Activated CD8-positive, alpha-beta memory T cell treated with anti-CD3 and anti-CD28 coated beads, Interleukin-2, amount 10 ng/mL, durations not matched to agents 7 days and 5 days (primary cell): ENCODE measurements around the gene KCNJ14. TPM values are rescaled to one million over a fixed set of nuclear protein-coding genes. Genes with fewer than 3 reads are reported as not detected.
A peak's percentile ranks its signal among the peaks of the same experiment; 100 is the strongest.

Source experiments
- ATAC-seq: fragments of 150-1000 bp; cut with Tn5 transposase; one replicate; pipeline ENCODE4 v1.10.0; 2021; ENCODE audit warnings: moderate library complexity
- CTCF ChIA-PET: fragments of 350-600 bp; sonication (Branson Sonifier 250); formaldehyde crosslinking; loops from one replicate; lab custom pipeline; 2021; ENCODE audit warnings: antibody characterized with exemption; lab: Charles Lee
- DNase-seq: peaks from one replicate; pipeline ENCODE4 v3.0.0-alpha.2; 2020
- H3K27ac Mint-ChIP-seq: one replicate; pipeline ENCODE4 v1.8.0; 2021; ENCODE audit warnings: mild to moderate bottlenecking, mixed read lengths
- H3K27me3 Mint-ChIP-seq: one replicate; pipeline ENCODE4 v1.8.0; 2021; ENCODE audit warnings: mixed read lengths
- H3K36me3 Mint-ChIP-seq: one replicate; pipeline ENCODE4 v1.8.0; 2021; ENCODE audit warnings: mild to moderate bottlenecking, mixed read lengths
- H3K4me1 Mint-ChIP-seq: one replicate; pipeline ENCODE4 v1.8.0; 2021; ENCODE audit warnings: mixed read lengths
- H3K4me3 Mint-ChIP-seq: one replicate; pipeline ENCODE4 v1.8.0; 2021; ENCODE audit warnings: mild to moderate bottlenecking, moderate library complexity, mixed read lengths
- H3K9me3 Mint-ChIP-seq: one replicate; pipeline ENCODE4 v1.8.0; 2022; ENCODE audit warnings: low read depth, mixed read lengths
- total RNA-seq, 2 experiments: library from RNA; stranded (reverse); gene quantifications; one replicate each; pipeline ENCODE4 v1.2.3, GENCODE V29; 2021

The KCNJ14 gene
- total RNA-seq, 2 experiments from 2014 or later, result 0.85 to 1.5 TPM

GRCh38 chr19:48501494-48502349, 46.3 kb downstream of the KCNJ14 start:
- Mint-ChIP-seq H3K4me3 (peak overlapping the region; percentile 49), H3K27ac (peak overlapping the region; percentile 50), H3K36me3 (no peaks in the 10 kb centered on the region), H3K4me1 (peaks cover 9% of the 10 kb centered on the region), H3K27me3 (peaks cover 8% of the 10 kb centered on the region), H3K9me3 (no peaks in the 10 kb centered on the region)
- CTCF ChIA-PET, result interaction anchor here (0.7 to 9.6 kb wide), 3 partner anchors 85 to 194 kb away, joined by 3 to 221 read pairs (median 3); no protein-coding TSS in a partner anchor
- ATAC-seq (peak; percentile 74), DNase-seq (peak; percentile 79)

- no peak for ATAC-seq
- no peak overlapping the region for H3K27ac Mint-ChIP-seq
- peaks cover 9% of the 10 kb centered on the region for H3K4me1 Mint-ChIP-seq
- DNase-seq, result no peak
- H3K4me3 Mint-ChIP-seq, result no peak overlapping the region
- no peaks in the 10 kb centered on the region for H3K36me3 Mint-ChIP-seq
- CTCF ChIA-PET, result interaction anchor here (0.7 to 9.6 kb wide), 2 partner anchors 84 to 195 kb away, joined by 3 to 221 read pairs; no protein-coding TSS in a partner anchor
- H3K9me3 Mint-ChIP-seq, result no peaks in the 10 kb centered on the region
- peaks cover 4% of the 10 kb centered on the region for H3K27me3 Mint-ChIP-seq
These were observed 47.1 kb downstream of the KCNJ14 start for GRCh38 chr19:48502350-48503018.

DNA sequence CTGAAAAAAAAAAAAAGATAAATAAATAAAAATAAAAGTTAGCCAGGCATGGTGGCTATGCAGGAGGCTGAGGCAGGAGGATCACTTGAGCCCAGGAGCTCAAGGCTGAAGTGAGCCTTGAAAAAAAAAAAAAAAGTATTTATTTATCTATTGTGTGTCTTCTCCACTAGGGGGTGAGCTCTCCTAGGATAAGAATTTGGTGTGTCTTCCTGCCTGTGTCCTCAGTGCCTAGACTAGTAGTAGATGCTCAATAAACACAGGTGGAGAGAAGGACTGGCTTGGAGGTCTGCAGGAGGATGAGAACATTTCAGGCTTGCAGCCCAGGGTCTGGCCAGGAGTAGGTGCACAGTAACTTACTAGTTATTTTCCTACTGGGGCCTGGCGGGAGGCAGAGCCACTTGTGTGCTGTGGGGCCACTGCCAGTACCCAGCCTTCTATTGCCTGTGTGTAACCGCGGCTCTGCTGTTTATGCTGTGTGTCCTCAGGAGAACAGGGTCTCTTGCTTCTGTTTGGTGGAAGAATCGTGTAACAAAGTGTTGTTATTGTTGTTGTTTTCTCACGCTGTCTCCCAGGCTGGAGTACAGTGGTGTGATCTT, 50.9 kb downstream of the KCNJ14 start:
- Mint-ChIP-seq H3K4me3 (no peak overlapping the region), H3K4me1 (peaks cover 19% of the 10 kb centered on the region), H3K27ac (no peak overlapping the region), H3K27me3 (peaks cover 2% of the 10 kb centered on the region), H3K36me3 (no peaks in the 10 kb centered on the region), H3K9me3 (no peaks in the 10 kb centered on the region)
- DNase-seq, result no peak
- ATAC-seq, result peak; percentile 24
- CTCF ChIA-PET, result interaction anchor here (0.6 to 9.6 kb wide), 30 partner anchors 11 to 336 kb away, joined by 3 to 221 read pairs (median 3); no protein-coding TSS in a partner anchor

DNA sequence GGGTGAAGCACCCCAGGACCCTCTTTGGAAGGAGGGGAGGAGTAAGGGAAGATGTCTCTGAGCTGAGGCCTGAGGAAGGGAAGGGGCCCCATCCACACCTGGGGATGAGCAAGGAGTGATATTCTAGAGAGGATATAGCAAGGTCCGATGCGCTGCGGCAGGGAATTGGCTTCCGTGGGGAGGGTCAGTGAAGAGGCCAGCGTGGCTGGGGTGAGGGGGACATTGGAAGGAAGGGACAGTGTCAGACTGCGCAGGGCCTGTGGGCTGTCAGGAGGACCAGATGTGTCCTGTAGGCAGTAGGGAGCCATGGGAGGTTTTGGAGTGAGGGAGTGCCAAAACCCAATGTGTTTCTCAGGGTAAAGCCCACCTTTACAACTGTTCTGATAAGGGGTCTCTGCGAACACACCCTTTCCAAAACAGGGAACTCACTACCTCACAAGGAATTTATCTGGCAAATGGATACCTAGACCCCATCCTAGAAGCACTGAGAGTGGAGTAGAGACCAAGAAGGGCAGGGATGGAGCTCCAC, 52.6 kb downstream of the KCNJ14 start:
- Mint-ChIP-seq H3K9me3 (no peaks in the 10 kb centered on the region), H3K4me3 (no peak overlapping the region)
- no peak for ATAC-seq

GRCh38 chr19:48508729-48509411, 53.5 kb downstream of the KCNJ14 start:
- H3K9me3 Mint-ChIP-seq, result no peaks in the 10 kb centered on the region
- H3K4me1 Mint-ChIP-seq, result peaks cover 12% of the 10 kb centered on the region
- CTCF ChIA-PET, result interaction anchor here (0.7 to 9.6 kb wide), 5 partner anchors 15 to 100 kb away, joined by 3 to 221 read pairs (median 16); no protein-coding TSS in a partner anchor
- no peaks in the 10 kb centered on the region for H3K36me3 Mint-ChIP-seq
- no peak overlapping the region for H3K4me3 Mint-ChIP-seq
- ATAC-seq (no peak), DNase-seq (peak; percentile 39)
- no peaks in the 10 kb centered on the region for H3K27me3 Mint-ChIP-seq
- H3K27ac Mint-ChIP-seq, result no peak overlapping the region

More for the DNA sequence above, 52.6 kb downstream of the KCNJ14 start:
- CTCF ChIA-PET, result interaction anchor here (1.2 to 9.6 kb wide), 5 partner anchors 13 to 101 kb away, joined by 3 to 221 read pairs (median 30); no protein-coding TSS in a partner anchor
- no peak for DNase-seq
- Mint-ChIP-seq H3K4me1 (peaks cover 10% of the 10 kb centered on the region), H3K27ac (no peak overlapping the region), H3K27me3 (no peaks in the 10 kb centered on the region), H3K36me3 (no peaks in the 10 kb centered on the region)

DNA sequence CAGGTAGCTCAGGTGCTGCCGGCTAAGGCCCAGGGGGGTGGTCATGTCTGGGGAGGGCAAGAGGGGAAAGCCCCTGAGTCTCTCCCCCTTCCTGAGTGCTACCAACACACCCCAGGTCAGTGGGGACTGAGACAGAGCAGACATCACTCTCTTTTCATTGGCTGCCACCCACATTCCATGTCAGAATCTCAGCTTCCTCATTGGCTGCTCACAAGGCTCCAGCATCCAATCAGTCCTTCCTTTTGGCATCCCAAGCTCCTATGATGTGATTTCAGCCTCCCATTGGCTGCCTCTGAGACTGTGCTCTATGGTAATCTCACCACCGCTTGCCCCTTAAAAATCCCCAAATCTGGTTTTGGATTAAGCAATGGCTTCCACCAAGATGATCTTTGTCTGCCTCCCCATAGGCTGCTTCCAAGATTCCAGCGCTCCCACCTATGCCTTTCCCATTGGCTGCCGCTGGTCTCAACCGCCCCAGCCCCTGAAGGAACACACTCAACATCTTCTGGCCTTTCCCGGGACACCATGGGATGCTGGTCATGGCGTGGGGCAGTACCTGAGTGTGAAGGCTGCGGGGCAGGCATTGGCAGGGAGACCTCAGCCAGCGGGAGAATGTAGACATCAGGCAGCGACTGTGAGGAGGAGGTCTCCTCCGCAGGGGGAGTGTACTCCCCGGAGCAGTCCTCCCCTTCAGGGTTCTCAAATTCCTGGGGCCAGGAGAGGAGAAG, 54.3 kb downstream of the KCNJ14 start:
- no peak overlapping the region for H3K27ac Mint-ChIP-seq
- CTCF ChIA-PET, result interaction anchor here (1.0 to 9.6 kb wide), 4 partner anchors 9 to 77 kb away, joined by 3 to 221 read pairs (median 10); no protein-coding TSS in a partner anchor
- H3K4me1 Mint-ChIP-seq, result peaks cover 18% of the 10 kb centered on the region
- peak; percentile 41 for DNase-seq
- ATAC-seq, result no peak
- H3K27me3 Mint-ChIP-seq, result no peaks in the 10 kb centered on the region
- H3K4me3 Mint-ChIP-seq, result no peak overlapping the region
- no peaks in the 10 kb centered on the region for H3K36me3 Mint-ChIP-seq
- no peaks in the 10 kb centered on the region for H3K9me3 Mint-ChIP-seq

- ATAC-seq (peak; percentile 50), DNase-seq (peak; percentile 87)
- Mint-ChIP-seq H3K4me3 (peak overlapping the region; percentile 74), H3K4me1 (peaks cover 21% of the 10 kb centered on the region), H3K9me3 (no peaks in the 10 kb centered on the region), H3K27ac (peak overlapping the region; percentile 76), H3K36me3 (no peaks in the 10 kb centered on the region), H3K27me3 (no peaks in the 10 kb centered on the region)
- CTCF ChIA-PET, result interaction anchor here (0.9 to 9.6 kb wide), 4 partner anchors 10 to 76 kb away, joined by 3 to 221 read pairs (median 3); no protein-coding TSS in a partner anchor
These were observed 55.3 kb downstream of the KCNJ14 start for GRCh38 chr19:48510421-48511268.

DNA sequence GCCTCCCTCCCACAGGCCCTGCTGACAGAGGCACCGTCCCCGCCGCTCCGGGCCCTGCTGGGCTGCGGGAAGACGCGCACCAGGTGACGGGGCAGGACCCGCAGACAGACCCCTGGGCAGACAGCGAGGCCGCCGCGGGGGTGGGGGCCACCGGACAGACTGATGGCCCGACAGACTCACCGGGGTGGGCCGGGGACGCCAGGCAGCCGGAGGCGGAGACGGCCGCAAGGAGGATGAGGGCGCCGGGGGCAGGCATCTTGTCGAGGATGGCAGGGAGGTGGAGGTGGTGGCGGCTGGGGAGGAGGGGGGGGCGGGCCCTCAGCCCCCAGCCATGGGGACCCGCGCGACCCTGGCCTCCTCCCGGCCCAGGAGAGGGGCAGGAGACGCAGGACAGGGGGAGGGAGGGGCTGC, 56.0 kb downstream of the KCNJ14 start:
- CTCF ChIA-PET, result interaction anchor here (0.9 to 9.6 kb wide), 3 partner anchors 22 to 76 kb away, joined by 3 to 221 read pairs (median 13); no protein-coding TSS in a partner anchor
- Mint-ChIP-seq H3K9me3 (no peaks in the 10 kb centered on the region), H3K4me3 (peak overlapping the region; percentile 74), H3K4me1 (peaks cover 21% of the 10 kb centered on the region), H3K27ac (no peak overlapping the region), H3K36me3 (no peaks in the 10 kb centered on the region), H3K27me3 (no peaks in the 10 kb centered on the region)
- DNase-seq, result no peak
- peak; percentile 6 for ATAC-seq

- CTCF ChIA-PET, result interaction anchor here (0.6 to 3.6 kb wide), 2 partner anchors 72 to 76 kb away, joined by 3 to 13 read pairs; no protein-coding TSS in a partner anchor
- no peaks in the 10 kb centered on the region for H3K9me3 Mint-ChIP-seq
- H3K27ac Mint-ChIP-seq, result peak within 1 kb of the TSS; percentile 76
- no peaks in the 10 kb centered on the region for H3K27me3 Mint-ChIP-seq
- peak within 1 kb of the TSS; percentile 74 for H3K4me3 Mint-ChIP-seq
- peak; percentile 64 for ATAC-seq
- DNase-seq, result peak; percentile 90
- no peaks in the 10 kb centered on the region for H3K36me3 Mint-ChIP-seq
- H3K4me1 Mint-ChIP-seq, result peaks cover 21% of the 10 kb centered on the region
These were observed 56.6 kb downstream of the KCNJ14 start, which contains the start of gene LMTK3 for GRCh38 chr19:48511800-48512503. Gene LMTK3 (minus strand): TSS chr19:48511835. CDS start chr19:48511576, 259 bp downstream.

DNA sequence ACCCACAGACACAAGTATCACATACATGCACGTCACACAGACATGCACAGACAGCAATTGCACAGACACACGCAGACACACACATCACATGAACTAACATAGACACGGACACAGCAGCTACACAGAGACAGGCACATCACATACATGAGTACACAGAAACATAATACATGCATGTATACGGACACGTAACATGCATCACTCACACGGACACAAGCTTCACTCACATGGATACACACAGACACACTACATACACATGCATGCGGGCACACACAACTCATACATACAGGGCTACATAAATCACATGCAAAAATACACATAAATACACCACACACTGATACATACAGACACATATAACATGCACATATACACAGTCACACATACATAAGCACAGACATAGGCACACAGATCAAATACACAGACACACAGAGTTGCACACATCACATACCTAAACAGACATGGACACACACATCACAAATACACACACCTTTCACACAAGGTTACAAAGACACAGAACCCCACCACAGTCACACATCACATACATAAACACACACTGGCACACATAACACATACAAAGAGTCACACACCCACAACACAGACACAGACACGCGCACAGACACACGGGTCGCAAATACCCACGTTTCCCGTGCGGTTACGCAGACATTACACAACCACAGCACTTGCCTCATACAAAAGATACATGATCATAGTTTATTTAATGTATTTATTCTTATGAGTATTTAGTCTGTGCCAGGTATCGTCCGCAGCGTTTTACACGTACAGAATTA, 57.3 kb downstream of the KCNJ14 start:
- no peak for ATAC-seq
- CTCF ChIA-PET, result interaction anchor here (0.6 to 3.6 kb wide), 4 partner anchors 72 to 105 kb away, joined by 3 to 13 read pairs (median 6); no protein-coding TSS in a partner anchor
- no peaks in the 10 kb centered on the region for H3K27me3 Mint-ChIP-seq
- no peak for DNase-seq
- peaks cover 21% of the 10 kb centered on the region for H3K4me1 Mint-ChIP-seq
- H3K27ac Mint-ChIP-seq, result no peak overlapping the region
- H3K9me3 Mint-ChIP-seq, result no peaks in the 10 kb centered on the region
- H3K4me3 Mint-ChIP-seq, result no peak overlapping the region
- H3K36me3 Mint-ChIP-seq, result no peaks in the 10 kb centered on the region
